Measurements from ENCODE around the gene TCF3.

Gene TCF3

GRCh38 chr19:1577929-1578618, 74.3 kb downstream of the TCF3 start:
- DNase-seq, result no peak

- no peak for DNase-seq
Observed at GRCh38 chr19:1577090-1577928, 75.1 kb downstream of the TCF3 start.

GRCh38 chr19:1576242-1577089, 75.9 kb downstream of the TCF3 start:
- DNase-seq, result no peak

GRCh38 chr19:1575323-1576241, 76.8 kb downstream of the TCF3 start:
- no peak for DNase-seq

- DNase-seq, result no peak
Observed at GRCh38 chr19:1574354-1575136, 77.9 kb downstream of the TCF3 start.

- no peak for DNase-seq
Observed at GRCh38 chr19:1572795-1573194, 79.6 kb downstream of the TCF3 start.

- DNase-seq, result no peak
Observed at GRCh38 chr19:1571358-1571757, 81.1 kb downstream of the TCF3 start.

GRCh38 chr19:1570836-1571235, 81.6 kb downstream of the TCF3 start:
- no peak for DNase-seq

GRCh38 chr19:1569997-1570396, 82.4 kb downstream of the TCF3 start:
- no peak for DNase-seq

- DNase-seq, result peak; percentile 93
Observed at GRCh38 chr19:1568320-1569019, 83.9 kb downstream of the TCF3 start, which contains the start of gene MEX3D. Gene MEX3D, minus strand, starts transcription at chr19:1568325. Its CDS starts 267 bp downstream, at chr19:1568058.

- DNase-seq, result no peak
Observed at GRCh38 chr19:1567848-1568227, 84.6 kb downstream of the TCF3 start.

- peak; percentile 20 for DNase-seq
Observed at GRCh38 chr19:1567116-1567847, 85.1 kb downstream of the TCF3 start.

- no peak for DNase-seq
Observed at GRCh38 chr19:1566392-1567115, 85.9 kb downstream of the TCF3 start.

GRCh38 chr19:1563251-1563650, 89.2 kb downstream of the TCF3 start:
- DNase-seq, result no peak

GRCh38 chr19:1561236-1561842, 91.1 kb downstream of the TCF3 start:
- DNase-seq, result no peak

- DNase-seq, result no peak
Observed at GRCh38 chr19:1560286-1560882, 92.0 kb downstream of the TCF3 start.
